ENCODE measurements around the gene TRIM38. TPM values are rescaled to one million over a fixed set of nuclear protein-coding genes. Genes with fewer than 3 reads are reported as not detected.

Gene TRIM38
- total and polyA plus RNA-seq, 2 of the 13 experiments (the other 11 are each of a cell fraction or from before 2014, with no cell fraction given) = 2.5 to 3.1 TPM

DNA sequence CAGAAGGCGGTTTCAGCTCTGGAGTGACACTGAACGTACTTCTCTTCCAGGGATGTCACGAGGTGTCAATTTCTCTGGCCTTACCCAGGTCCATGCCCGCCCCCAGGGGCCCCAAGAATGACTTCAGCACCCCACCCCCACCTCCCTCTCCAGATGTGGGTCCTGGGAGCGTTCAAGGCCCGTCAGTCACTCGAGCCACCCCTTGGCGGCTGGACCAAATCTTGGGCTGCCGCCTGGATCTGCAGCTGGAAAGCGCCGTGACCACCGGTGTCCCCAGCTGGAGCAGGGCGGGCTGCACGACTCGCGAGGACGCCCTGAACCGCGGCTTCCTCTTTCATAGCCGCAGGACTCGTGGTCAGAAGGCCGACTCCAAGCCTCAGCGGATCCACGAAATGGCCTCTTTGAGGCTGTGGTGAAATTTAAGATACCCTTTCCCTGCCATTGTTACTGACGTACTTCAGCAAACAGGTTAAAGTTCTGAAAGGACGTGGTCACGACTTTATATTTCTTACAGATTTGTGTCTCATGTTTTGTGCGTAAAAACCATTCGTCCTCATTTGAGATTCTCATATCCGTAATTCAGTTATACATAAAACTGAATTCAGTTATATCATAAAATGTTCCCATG is 29.3 kb downstream of the TRIM38 start (continued):
- no peak for TF ChIP-seq ZNF703 (CRISPR knock-in tag; IDR thresholded peaks at IDR 0.05; ENCODE audit: borderline replicate concordance)
- TF ChIP-seq ZNF263 (CRISPR knock-in tag; IDR thresholded peaks at IDR 0.05) = no peak
- TF ChIP-seq ZNF33A (CRISPR knock-in tag; IDR thresholded peaks at IDR 0.05; ENCODE audit: borderline replicate concordance) = no peak
- no peak for TF ChIP-seq ZNF484 (CRISPR knock-in tag; IDR thresholded peaks at IDR 0.05; ENCODE audit: borderline replicate concordance, low read depth)
- TF ChIP-seq, protein P1, sequence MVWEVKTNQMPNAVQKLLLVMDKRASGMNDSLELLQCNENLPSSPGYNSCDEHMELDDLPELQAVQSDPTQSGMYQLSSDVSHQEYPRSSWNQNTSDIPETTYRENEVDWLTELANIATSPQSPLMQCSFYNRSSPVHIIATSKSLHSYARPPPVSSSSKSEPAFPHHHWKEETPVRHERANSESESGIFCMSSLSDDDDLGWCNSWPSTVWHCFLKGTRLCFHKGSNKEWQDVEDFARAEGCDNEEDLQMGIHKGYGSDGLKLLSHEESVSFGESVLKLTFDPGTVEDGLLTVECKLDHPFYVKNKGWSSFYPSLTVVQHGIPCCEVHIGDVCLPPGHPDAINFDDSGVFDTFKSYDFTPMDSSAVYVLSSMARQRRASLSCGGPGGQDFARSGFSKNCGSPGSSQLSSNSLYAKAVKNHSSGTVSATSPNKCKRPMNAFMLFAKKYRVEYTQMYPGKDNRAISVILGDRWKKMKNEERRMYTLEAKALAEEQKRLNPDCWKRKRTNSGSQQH (CRISPR knock-in tag; IDR thresholded peaks at IDR 0.05; ENCODE audit: low read depth) = no peak
- TF ChIP-seq ZKSCAN5 (CRISPR knock-in tag; IDR thresholded peaks at IDR 0.05) = no peak
- TF ChIP-seq, protein P2, sequence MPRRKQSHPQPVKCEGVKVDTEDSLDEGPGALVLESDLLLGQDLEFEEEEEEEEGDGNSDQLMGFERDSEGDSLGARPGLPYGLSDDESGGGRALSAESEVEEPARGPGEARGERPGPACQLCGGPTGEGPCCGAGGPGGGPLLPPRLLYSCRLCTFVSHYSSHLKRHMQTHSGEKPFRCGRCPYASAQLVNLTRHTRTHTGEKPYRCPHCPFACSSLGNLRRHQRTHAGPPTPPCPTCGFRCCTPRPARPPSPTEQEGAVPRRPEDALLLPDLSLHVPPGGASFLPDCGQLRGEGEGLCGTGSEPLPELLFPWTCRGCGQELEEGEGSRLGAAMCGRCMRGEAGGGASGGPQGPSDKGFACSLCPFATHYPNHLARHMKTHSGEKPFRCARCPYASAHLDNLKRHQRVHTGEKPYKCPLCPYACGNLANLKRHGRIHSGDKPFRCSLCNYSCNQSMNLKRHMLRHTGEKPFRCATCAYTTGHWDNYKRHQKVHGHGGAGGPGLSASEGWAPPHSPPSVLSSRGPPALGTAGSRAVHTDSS (CRISPR knock-in tag; conservative IDR thresholded peaks at IDR 0.05) = no peak
- TF ChIP-seq ZNF709 (CRISPR knock-in tag; IDR thresholded peaks at IDR 0.05) = peak; percentile 65; the same call in 1 of the 2 replicates
- TF ChIP-seq ZMYM4 (CRISPR knock-in tag; IDR thresholded peaks at IDR 0.05) = no peak
- no peak for TF ChIP-seq CREB1 (IDR thresholded peaks at IDR 0.05)
- 0 out of 2 replicates have a peak, but pooled peaks have one; percentile 31 for TF ChIP-seq CREB1 (CRISPR knock-in tag; IDR thresholded peaks at IDR 0.05)
- TF ChIP-seq ZNF629 (CRISPR knock-in tag; conservative IDR thresholded peaks at IDR 0.05) = no peak
- no peak for TF ChIP-seq MTA1 (CRISPR knock-in tag; IDR thresholded peaks at IDR 0.05; ENCODE audit: borderline replicate concordance)
- TF ChIP-seq KLF11 (CRISPR knock-in tag; IDR thresholded peaks at IDR 0.05) = no peak
- no peak for TF ChIP-seq HNF4G (IDR thresholded peaks at IDR 0.05; ENCODE audit: borderline replicate concordance, low read depth, low read length)
- no peak for TF ChIP-seq HNF4G (CRISPR knock-in tag; IDR thresholded peaks at IDR 0.05; ENCODE audit: borderline replicate concordance, low read depth)
- peak; percentile 62; the same call in 1 of the 2 replicates for TF ChIP-seq KDM3A (CRISPR knock-in tag; IDR thresholded peaks at IDR 0.05; ENCODE audit: low read depth)
- TF ChIP-seq, protein P3, sequence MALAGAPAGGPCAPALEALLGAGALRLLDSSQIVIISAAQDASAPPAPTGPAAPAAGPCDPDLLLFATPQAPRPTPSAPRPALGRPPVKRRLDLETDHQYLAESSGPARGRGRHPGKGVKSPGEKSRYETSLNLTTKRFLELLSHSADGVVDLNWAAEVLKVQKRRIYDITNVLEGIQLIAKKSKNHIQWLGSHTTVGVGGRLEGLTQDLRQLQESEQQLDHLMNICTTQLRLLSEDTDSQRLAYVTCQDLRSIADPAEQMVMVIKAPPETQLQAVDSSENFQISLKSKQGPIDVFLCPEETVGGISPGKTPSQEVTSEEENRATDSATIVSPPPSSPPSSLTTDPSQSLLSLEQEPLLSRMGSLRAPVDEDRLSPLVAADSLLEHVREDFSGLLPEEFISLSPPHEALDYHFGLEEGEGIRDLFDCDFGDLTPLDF (CRISPR knock-in tag; IDR thresholded peaks at IDR 0.05) = no peak; the same call in 1 of the 2 replicates
- no peak for TF ChIP-seq CBX1 (IDR thresholded peaks at IDR 0.05; ENCODE audit: low read depth)
- no peak for TF ChIP-seq ZNF841 (CRISPR knock-in tag; IDR thresholded peaks at IDR 0.05; ENCODE audit: borderline replicate concordance)
- no peak for TF ChIP-seq KLF13 (CRISPR knock-in tag; IDR thresholded peaks at IDR 0.05)
- 0 out of 2 replicates have a peak, but pooled peaks have one; percentile 22 for TF ChIP-seq ZMAT3 (CRISPR knock-in tag; conservative IDR thresholded peaks at IDR 0.05)
- TF ChIP-seq SNAPC2 (CRISPR knock-in tag; IDR thresholded peaks at IDR 0.05) = no peak; the same call in 1 of the 2 replicates
- TF ChIP-seq RFX3 (CRISPR knock-in tag; IDR thresholded peaks at IDR 0.05) = no peak
- no peak for TF ChIP-seq HDAC6 (IDR thresholded peaks at IDR 0.05; ENCODE audit: low read depth, low read length)
- peak; percentile 87; the same call in 1 of the 2 replicates for TF ChIP-seq ZNF446 (CRISPR knock-in tag; IDR thresholded peaks at IDR 0.05)
- no peak for TF ChIP-seq CBFB (CRISPR knock-in tag; IDR thresholded peaks at IDR 0.05)
- no peak for TF ChIP-seq AGO2 (optimal IDR thresholded peaks at IDR 0.05; ENCODE audit: low read depth, low read length)
- no peak; the same call in 1 of the 2 replicates for TF ChIP-seq ZNF564 (CRISPR knock-in tag; IDR thresholded peaks at IDR 0.05)
- TF ChIP-seq BORCS8-MEF2B (CRISPR knock-in tag; IDR thresholded peaks at IDR 0.05) = no peak
